GM21526 (cell line): ENCODE data around the gene NFATC2.

ENCODE experiments used
- ATAC-seq: cut with Tn5 transposase; IDR thresholded peaks from one replicate; pipeline ENCODE4 v1.9.1; 2021; ENCODE audit warnings: moderate library complexity; ENCODE audit not compliant: unreplicated experiment, low FRiP score

NFATC2 gene

GRCh38 chr20:51497542-51498467, 44.7 kb downstream of the NFATC2 start:
- no peak for ATAC-seq

GRCh38 chr20:51496964-51497363, 45.6 kb downstream of the NFATC2 start:
- no peak for ATAC-seq

- no peak for ATAC-seq
These were observed 46.5 kb downstream of the NFATC2 start for GRCh38 chr20:51495921-51496545.

GRCh38 chr20:51495291-51495690, 47.2 kb downstream of the NFATC2 start:
- ATAC-seq: no peak

GRCh38 chr20:51494241-51495110, 48.0 kb downstream of the NFATC2 start:
- ATAC-seq: no peak

DNA sequence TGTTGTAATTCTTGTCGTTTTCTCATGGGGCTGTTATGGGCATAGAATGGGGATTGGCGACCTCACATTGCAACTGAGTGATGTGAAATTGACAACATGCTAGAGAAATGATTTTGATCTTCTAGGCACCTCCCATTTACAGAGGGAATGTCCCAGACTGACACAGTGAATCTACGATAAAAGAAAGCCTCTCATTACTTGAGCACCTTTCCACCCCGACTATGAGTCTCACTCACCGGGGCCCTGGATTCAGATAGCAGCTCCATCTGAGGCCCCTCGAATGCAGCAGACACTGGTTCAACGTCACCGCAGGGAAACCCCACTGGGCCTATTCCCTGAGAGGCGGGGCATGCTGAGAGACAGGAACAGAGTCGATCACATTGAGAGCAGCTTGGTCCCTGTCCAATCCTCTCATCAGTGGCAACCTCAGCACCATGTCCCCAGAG, 49.1 kb downstream of the NFATC2 start:
- ATAC-seq: no peak

- ATAC-seq: no peak
These were observed 50.1 kb downstream of the NFATC2 start for GRCh38 chr20:51492167-51493092.

- ATAC-seq: no peak
These were observed 51.1 kb downstream of the NFATC2 start for GRCh38 chr20:51491393-51491792.

DNA sequence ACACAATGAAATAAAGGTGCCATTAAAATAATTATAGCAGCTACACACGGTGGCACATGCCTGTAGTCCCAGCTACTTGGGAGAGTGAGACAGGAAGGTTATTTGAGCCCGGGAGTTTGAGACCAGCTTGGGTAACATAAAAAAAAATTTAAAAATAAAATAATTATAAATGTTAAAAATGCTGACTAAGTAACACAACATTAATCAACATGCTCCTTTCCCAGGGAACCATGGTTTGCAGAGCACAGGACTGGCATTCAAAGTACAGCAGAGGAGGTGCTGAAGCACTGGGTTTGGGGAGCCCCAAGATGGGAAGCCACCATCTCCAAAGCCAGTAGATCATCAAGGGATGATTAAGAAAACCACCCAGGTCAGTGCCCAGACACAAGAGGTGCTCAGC, 51.9 kb downstream of the NFATC2 start:
- no peak for ATAC-seq

DNA sequence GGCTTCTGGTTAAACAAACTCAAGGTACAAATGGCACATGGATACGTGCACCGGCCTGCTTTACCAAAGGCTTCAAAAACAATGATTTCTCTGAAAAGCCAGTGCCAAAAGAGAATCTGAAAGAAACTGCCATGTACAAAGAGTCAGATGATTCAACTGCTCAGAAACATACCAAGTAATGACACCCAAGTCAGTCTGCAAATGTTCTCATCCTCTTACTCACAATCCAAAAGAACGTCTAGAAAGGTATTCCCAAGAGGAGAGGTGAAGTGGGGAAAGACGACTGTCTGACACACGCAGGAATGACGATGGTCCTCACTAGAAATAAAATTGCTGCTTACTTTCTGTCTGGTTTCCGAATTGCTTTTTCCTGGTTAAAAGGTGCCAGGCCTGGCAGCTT, 52.9 kb downstream of the NFATC2 start:
- no peak for ATAC-seq

GRCh38 chr20:51488331-51488730, 54.2 kb downstream of the NFATC2 start:
- no peak for ATAC-seq

DNA sequence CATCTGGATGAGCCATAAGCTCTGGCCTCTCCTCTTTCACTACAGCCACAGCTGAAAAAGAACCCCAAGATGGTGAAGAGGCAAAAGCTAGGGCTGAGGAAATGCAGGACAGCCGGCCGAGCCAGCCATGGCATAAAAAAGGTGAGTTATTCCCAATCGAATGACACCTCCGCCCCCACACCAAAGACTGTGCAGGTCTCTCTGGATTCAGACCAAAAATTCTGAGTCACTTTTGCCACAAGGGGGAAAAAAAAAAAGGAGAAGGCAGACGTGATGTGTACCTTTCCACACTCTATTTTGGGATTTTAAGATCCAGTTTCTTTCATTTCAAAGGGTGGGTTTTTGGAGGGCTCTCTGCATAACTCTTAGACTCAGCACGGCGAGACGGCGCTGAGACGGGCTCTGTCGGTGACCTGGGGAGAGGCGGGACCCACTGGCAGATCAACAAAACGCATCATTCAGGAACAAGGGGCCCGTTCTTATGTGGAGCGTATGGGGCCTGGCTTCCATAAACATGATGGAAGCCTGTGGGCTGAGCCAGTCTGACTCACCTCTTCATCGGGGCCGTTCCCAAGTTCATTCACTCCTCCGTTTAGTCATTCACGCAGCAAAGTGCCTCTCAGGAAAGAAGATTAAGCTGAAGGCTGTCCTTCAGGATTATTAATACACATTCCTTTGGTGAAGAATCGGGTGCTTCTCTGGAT, 54.8 kb downstream of the NFATC2 start:
- no peak for ATAC-seq

DNA sequence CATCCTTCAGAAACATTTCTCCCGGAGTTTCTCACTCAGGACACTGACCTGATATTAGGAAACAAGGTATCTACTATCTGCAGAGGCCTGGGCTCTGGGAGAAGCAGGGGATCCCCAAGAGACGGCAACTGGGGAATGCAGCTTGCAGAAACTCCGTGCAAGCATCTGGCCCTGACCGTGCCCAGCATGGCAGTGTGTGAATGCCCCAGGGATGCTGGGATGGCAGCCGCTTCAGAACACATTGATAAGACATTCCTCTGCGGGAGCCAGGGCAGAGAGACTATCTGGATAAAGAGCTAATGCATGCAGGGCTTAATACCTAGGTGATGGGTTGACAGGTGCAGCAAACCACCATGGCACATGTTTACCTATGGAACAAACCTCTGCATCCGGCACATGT, 55.4 kb downstream of the NFATC2 start:
- ATAC-seq: no peak

GRCh38 chr20:51486197-51487005, 56.1 kb downstream of the NFATC2 start:
- no peak for ATAC-seq

DNA sequence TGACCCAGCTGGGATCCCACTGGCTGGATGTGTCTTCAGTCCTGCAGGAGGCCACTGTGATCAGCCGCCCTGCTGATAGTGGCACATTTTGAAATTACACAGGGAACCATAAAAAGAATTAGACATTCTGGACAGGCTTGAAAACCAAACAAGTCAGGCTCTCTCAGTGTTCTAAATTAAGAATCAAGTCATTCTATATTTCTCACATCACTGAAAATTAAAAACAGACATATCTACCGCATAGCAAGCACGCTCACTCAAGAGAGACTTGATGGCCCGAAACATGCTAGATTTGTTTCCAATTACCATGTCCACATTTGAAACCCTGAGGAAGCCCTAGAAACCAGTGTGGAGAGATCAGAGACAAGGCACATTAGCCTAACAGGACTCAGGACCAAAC, 57.7 kb downstream of the NFATC2 start:
- no peak for ATAC-seq

DNA sequence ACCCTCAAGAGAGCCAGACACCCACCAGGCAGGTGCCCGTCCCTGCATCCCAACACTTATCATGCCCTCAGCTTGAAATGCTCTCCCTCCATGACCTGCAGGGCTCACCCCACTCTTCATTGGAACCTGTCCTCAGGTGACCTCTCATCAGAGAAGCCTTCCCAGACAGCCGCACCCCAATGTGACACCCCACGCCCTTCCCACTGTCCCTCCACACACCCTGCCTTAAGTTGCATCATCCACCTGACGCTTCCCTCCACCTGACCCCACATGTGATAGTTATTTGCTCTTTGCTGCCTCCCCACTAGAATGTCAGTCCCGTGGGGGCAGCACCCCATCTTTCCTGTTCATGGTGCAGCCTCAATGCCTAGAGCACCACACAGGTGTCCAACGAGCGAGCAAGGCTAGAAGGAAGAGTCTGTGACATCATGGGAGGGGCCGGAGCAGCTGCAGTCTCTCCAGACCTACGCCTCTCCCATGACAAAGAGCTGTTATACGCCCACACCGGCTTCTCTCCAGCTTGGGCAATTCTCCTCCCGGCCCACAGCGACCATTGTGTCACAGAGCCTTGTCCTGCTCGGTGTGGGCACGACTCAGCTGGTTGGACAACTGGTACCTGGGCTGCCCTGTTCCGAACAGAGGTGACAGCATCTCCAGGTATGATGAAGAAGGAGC, 58.2 kb downstream of the NFATC2 start:
- no peak for ATAC-seq

- ATAC-seq: no peak
These were observed 59.6 kb downstream of the NFATC2 start for GRCh38 chr20:51482836-51483473.
